ENCODE results near the gene MIER2.
"Not testable (repeated sequence)": the region's sequence is repeated elsewhere in the genome, so short reads cannot be mapped to it uniquely, and the experiment has no call there.

DNA sequence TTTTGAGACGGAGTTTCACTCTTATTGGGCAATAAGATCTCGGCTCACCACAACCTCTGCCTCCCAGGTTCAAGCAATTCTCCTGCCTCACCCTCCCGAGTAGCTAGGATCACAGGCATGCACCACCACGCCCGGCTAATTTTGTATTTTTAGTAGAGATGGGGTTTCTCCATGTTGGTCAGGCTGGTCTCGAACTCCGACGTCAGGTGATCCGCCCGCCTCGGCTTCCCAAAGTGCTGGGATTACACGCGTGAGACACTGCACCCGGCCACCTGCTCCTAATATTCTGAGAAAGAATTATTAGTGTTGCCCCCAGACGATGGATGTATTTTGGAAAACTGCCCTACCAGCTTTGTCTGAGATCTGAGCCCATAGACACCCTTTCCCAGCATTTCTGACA, 10.9 kb upstream of the MIER2 start:
- TF ChIP-seq, protein P1, sequence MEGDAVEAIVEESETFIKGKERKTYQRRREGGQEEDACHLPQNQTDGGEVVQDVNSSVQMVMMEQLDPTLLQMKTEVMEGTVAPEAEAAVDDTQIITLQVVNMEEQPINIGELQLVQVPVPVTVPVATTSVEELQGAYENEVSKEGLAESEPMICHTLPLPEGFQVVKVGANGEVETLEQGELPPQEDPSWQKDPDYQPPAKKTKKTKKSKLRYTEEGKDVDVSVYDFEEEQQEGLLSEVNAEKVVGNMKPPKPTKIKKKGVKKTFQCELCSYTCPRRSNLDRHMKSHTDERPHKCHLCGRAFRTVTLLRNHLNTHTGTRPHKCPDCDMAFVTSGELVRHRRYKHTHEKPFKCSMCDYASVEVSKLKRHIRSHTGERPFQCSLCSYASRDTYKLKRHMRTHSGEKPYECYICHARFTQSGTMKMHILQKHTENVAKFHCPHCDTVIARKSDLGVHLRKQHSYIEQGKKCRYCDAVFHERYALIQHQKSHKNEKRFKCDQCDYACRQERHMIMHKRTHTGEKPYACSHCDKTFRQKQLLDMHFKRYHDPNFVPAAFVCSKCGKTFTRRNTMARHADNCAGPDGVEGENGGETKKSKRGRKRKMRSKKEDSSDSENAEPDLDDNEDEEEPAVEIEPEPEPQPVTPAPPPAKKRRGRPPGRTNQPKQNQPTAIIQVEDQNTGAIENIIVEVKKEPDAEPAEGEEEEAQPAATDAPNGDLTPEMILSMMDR (IDR thresholded peaks at IDR 0.05; ENCODE audit: borderline replicate concordance, extremely low read depth, low read length, poor library complexity, severe bottlenecking), result not testable (repeated sequence)
- TF ChIP-seq EZH2 (IDR thresholded peaks at IDR 0.05; ENCODE audit: borderline replicate concordance, low read depth, low read length, severe bottlenecking), result not testable (repeated sequence)
